GM18505 (cell line): Measurements from ENCODE around the gene NAV3.

Source experiments
- ATAC-seq: cut with Tn5 transposase; IDR thresholded peaks from one replicate; pipeline ENCODE4 v1.9.1; 2021; ENCODE audit not compliant: unreplicated experiment
- POLR2A ChIP-seq: IDR thresholded peaks from 4 replicates; pipeline ENCODE4 v1.6.1; 2011; ENCODE audit warnings: borderline replicate concordance; ENCODE audit not compliant: insufficient read depth, insufficient read length; ENCODE audit errors: extremely low read depth

The NAV3 gene

GRCh38 chr12:78035901-78036606 is 205.4 kb downstream of the NAV3 start:
- no peak for TF ChIP-seq POLR2A
- no peak for ATAC-seq

GRCh38 chr12:78036874-78037273 is 206.2 kb downstream of the NAV3 start:
- TF ChIP-seq POLR2A = no peak
- ATAC-seq = no peak

GRCh38 chr12:78037707-78038106 is 207.0 kb downstream of the NAV3 start:
- no peak for TF ChIP-seq POLR2A
- no peak for ATAC-seq

- ATAC-seq = no peak
- TF ChIP-seq POLR2A = no peak
Observed at GRCh38 chr12:78038541-78038940, 207.8 kb downstream of the NAV3 start.

- ATAC-seq = no peak
- no peak for TF ChIP-seq POLR2A
Observed at GRCh38 chr12:78038986-78039385, 208.3 kb downstream of the NAV3 start.

GRCh38 chr12:78040111-78040510 is 209.4 kb downstream of the NAV3 start:
- TF ChIP-seq POLR2A = no peak
- no peak for ATAC-seq

- ATAC-seq = no peak
- TF ChIP-seq POLR2A = no peak
Observed at GRCh38 chr12:78050790-78051189, 220.1 kb downstream of the NAV3 start.

- ATAC-seq = no peak
- TF ChIP-seq POLR2A = no peak
Observed at GRCh38 chr12:78055545-78055944, 224.9 kb downstream of the NAV3 start.

- TF ChIP-seq POLR2A = no peak
Observed at GRCh38 chr12:78057075-78057474, 226.4 kb downstream of the NAV3 start.

GRCh38 chr12:78060186-78060585 is 229.5 kb downstream of the NAV3 start:
- no peak for ATAC-seq

More at GRCh38 chr12:78057075-78057474, 226.4 kb downstream of the NAV3 start:
- ATAC-seq = no peak

GRCh38 chr12:78062786-78063185 is 232.1 kb downstream of the NAV3 start:
- no peak for ATAC-seq

More at GRCh38 chr12:78060186-78060585, 229.5 kb downstream of the NAV3 start:
- no peak for TF ChIP-seq POLR2A

GRCh38 chr12:78081590-78082314 is 251.1 kb downstream of the NAV3 start:
- no peak for TF ChIP-seq POLR2A

More at GRCh38 chr12:78062786-78063185, 232.1 kb downstream of the NAV3 start:
- TF ChIP-seq POLR2A = no peak

GRCh38 chr12:78085542-78086182 is 255.0 kb downstream of the NAV3 start:
- ATAC-seq = no peak
- no peak for TF ChIP-seq POLR2A

More at GRCh38 chr12:78081590-78082314, 251.1 kb downstream of the NAV3 start:
- no peak for ATAC-seq
